GM21529 (cell line): Measurements from ENCODE around the gene CSF2.

Source experiments
- ATAC-seq: cut with Tn5 transposase; IDR thresholded peaks from one replicate; pipeline ENCODE4 v1.9.1; 2021; ENCODE audit not compliant: unreplicated experiment

Gene CSF2

DNA sequence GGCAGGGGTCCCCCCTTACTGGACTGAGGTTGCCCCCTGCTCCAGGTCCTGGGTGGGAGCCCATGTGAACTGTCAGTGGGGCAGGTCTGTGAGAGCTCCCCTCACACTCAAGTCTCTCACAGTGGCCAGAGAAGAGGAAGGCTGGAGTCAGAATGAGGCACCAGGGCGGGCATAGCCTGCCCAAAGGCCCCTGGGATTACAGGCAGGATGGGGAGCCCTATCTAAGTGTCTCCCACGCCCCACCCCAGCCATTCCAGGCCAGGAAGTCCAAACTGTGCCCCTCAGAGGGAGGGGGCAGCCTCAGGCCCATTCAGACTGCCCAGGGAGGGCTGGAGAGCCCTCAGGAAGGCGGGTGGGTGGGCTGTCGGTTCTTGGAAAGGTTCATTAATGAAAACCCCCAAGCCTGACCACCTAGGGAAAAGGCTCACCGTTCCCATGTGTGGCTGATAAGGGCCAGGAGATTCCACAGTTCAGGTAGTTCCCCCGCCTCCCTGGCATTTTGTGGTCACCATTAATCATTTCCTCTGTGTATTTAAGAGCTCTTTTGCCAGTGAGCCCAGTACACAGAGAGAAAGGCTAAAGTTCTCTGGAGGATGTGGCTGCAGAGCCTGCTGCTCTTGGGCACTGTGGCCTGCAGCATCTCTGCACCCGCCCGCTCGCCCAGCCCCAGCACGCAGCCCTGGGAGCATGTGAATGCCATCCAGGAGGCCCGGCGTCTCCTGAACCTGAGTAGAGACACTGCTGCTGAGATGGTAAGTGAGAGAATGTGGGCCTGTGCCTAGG is at the start of gene CSF2:
TSS of gene CSF2 (plus strand) at position 559 of the 783 bp plus-strand sequence. CDS start at position 594, 35 bp downstream.
- no peak for ATAC-seq

DNA sequence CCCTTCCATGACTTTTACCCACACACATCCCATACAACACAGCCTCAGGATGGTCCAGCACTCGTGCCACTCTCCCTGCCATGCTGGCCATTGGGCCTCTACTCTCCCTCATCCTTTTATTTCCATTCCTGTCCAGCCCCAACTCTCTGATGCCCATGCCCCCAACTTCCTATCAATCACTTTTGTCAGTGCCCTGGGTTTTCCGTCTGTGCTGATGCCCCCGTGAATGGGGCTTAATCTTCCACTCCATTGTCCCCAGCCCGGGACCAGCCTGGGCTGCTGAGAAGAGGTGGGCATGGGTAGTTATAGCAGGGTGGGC is 49.5 kb upstream of the CSF2 start:
- ATAC-seq, result no peak

DNA sequence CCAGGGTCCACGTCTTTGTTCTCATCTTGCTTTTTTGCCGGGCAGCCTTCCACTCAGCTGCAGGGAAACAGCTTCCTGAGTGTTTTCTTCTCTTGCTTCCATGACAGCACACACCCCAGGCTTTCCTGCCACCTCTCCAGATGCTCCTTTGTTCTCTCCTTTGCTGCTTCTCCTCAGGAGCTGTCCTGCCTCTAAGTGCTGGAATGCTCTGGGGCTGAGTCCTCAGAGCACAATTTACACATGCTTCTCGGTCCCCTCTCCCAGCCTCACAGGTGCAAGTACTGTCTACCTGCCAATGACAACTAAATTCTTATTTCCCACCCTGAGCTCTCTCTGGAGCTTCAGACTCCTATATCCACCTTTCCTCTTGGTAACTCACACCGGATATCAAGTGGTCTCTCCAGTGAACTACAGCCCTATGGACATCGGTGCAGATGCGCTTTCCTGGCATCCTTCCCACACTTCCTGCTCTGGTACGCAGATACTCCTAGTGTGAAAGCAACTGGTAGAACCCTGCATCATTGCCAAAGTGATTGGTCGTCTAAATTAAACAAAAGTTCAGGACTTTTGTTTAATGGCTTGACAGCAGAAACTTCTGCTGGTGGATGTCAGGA is 48.7 kb upstream of the CSF2 start:
- ATAC-seq, result no peak

DNA sequence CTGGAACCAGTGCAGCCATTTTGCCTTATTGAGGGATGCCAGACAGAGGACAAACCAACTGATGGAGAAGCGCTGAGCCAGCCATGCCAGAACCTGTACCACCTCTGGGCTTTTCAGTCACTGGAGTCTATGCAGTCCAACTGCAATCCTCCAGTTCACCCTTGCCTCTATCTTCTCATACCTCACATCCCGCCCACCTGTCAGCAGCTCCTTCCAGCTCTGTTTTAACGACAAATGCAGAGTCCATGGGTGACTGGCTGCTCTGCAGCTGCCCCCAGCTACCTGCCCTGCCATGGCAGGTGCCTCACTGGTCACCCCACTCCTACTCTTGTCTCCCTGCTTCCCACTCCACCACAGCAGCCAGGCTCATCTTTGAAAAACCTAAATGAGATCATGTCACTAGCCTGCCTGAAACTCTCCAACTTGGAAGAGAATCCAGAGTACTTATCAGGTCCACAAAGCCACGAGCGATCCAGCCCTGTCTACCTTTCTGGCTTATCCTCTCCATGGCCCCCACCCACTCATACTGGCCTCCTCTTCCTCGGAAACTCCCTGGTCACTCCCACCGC is 48.1 kb upstream of the CSF2 start:
- no peak for ATAC-seq

DNA sequence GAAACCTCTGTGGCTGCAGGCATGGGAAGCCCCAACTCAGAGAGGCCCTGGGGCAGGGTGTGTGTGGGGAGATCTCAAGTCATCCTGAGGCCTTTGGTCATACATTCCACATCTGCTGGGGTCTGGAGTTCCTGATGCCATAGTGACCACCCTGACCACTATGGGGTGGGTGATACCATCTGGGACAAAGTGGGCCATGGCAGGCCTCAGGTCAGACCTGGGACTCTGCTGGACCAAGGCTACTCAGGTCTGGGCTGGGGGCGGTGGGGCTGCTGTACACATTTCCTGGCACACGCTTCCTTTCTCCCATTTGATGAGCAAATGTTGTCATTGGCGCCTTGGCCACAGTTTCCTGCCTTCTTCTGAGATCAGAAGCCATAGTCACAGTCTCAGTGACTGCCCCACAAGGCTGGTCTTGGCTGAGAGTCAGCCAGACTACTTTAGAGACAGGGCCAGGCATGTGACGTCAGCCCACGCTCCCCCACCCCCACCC is 47.0 kb upstream of the CSF2 start:
- no peak for ATAC-seq

DNA sequence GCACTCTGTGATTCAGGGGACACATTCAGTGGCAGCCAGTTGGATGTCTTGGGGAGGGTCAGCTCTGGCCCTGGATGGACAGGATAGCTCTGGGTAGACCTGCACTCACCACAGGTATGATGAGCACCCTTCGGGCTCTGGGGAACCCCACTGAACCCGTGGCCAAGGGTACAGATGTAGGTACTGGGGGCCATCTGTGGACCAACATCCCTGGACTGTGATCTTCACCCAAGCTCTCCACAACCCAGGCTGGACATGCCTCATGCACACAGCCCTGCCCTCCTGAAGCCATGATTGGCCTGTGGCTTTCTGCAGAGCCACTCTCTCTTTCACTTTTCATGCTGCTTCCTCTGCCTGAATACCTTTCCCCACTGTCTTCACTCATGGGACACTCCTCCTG is 46.6 kb upstream of the CSF2 start:
- peak; percentile 67 for ATAC-seq

DNA sequence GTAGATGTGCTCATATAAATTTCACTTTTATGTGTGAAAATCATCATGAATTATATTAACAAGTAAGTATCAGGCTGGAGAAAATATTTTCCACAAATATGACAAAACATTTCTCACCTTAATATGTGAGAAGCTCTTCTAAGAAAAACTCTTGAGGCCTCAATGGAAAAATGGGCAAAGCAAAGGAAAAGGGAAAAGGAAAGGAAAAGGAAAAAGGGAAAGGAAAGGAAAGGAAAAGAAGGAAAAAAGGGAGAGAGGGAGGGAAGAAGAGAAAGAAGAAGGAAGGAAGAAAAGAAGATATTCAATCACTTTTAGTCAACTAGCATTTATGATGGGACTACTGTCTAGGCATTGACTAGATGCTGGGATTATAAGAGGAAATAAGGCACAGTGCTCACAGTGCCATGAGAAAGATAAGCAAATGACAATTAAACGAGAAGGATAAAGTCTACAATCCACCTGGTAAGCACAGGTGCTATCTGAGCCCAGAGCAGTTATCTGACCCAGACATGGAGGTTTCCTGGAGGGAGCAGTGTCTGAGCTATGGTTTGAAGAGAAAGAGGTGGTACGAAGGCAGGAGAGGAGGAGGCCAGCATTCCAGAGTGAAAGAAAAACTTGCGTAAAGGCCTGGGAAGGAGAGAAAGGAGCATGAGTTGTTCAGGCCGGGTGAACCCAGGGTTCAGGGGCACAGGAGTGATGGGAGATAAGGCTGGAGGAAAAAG is 43.8 kb upstream of the CSF2 start:
- no peak for ATAC-seq

DNA sequence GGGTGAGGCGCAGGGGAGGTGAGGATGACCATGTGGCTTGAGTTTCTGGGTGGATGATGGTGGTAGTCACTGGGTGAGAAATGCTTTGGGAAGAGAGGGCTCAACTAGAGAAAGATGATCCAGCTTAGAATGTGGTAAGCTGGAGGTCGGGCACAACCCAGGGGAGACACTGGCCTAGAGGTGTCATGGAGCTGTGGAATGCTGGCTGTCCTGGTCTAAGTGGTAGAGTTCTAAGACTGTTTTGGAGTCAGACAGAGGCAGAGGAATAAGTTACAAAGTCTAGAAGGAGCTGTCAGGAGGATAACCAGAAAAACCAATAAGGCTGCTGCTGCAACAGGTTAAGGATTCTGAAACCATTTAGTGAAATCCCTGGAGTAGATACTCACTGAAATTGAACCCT is 43.0 kb upstream of the CSF2 start:
- no peak for ATAC-seq

DNA sequence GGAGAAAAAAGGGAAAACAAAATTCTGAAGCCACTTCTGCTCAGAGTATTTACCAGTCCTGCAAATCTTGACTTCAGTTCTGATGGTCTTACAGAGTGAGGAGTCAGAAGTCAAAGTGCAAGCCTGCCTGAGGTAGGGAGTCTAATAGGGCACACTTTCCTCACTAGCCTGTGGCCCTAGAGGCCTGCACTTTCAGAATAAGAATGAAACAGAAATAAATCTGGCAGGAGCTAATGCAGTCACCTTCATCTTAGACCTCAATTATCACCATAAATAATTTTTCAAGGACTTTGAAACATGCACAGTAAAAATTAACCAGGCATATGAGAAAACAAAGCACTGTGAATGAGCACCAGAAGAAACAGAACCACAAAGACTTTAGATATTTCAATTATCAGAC is 41.4 kb upstream of the CSF2 start:
- ATAC-seq, result no peak

DNA sequence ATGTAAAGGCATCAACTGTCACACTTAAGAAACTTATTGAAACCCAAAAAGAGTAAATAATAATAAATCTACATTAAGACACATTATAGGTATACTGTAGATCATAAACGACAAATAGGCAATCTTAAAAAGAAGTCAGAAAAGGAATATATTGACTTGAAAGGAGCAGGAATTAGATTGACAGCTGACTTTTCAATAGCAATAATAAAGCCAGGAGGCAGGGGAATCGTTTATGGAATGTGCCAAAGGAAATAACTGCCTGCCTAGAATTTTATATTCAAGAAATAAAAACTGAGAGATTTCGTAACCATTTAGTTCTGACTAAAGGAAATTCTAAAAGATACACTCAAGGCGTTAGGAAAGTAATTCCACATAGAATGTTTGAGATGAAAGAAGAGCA is 40.5 kb upstream of the CSF2 start:
- ATAC-seq, result no peak

DNA sequence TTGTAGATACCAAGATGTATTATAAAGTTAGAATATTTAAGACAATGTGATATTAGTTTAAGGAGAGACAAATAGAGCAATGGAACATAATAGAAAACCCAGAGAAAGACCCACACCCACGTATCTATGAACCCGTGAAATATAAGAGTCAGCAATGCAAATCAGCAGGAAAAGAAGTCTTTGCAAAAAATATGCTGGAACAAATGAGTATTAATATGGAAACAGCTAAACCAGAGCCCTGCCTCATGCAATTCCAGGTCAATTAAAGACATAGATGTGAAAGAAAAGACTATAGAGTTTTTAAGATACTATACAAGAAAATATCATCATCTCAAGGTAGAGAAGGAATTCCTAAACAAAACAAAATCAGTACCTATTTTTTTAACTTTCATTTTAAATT is 36.2 kb upstream of the CSF2 start:
- no peak for ATAC-seq

DNA sequence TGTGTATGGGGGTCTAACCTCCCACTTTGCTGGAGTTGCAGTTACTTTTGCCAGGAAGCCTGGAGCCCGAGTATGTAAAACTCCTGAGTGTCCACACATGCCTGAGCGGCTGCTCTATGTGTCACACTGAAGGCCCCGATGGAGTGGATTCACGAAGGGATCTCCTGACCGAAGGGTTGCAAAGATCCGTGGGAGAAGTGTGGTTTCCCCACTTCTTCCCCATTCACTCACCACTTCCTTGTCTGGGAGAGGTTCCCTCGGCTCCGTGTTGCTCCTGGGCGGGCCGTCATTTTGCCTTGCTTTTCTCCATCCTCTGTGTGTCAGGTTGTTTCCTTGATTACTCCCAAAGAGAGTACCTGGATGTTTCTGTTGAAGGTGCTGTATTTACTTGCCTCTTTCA is 29.4 kb upstream of the CSF2 start:
- no peak for ATAC-seq

DNA sequence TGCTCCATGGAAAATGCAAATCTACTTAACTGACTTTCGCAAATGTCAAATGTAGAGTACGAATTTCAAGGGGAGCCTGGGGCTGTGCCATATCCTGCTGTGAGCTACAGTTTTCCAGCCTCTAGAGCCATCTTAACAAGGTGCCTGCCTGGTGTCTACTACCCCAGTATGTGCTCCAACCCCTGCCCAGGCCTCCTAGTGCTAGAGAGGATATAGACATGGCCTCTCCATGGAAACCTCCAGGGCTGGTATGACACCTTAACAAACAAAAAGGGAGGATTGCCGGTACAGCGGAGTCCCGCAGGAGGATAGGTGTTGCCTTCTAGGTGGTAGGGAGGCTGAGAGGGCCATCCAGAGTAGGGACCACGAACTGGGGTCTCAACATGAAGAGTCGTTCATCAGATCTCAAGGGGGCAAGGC is 26.7 kb upstream of the CSF2 start:
- no peak for ATAC-seq

DNA sequence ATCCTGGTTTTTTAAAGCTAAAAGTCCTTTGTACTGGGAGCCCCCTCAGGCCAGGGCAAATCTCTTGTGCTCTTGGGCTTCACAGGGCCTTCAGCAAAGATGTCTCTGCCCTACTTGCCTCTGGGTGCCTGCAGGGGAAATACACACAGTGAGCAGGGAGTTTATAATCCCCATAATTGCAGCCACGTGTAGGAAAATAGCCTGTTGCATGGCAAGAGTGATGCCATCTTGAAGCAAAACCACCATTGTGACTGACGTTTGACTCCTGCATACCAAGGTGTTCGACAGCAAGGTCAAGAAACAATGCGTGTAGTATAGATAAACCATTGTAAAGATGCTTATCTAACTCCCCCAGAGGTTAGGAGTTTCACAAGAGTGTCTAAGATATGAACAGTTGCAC is 24.5 kb upstream of the CSF2 start:
- no peak for ATAC-seq

DNA sequence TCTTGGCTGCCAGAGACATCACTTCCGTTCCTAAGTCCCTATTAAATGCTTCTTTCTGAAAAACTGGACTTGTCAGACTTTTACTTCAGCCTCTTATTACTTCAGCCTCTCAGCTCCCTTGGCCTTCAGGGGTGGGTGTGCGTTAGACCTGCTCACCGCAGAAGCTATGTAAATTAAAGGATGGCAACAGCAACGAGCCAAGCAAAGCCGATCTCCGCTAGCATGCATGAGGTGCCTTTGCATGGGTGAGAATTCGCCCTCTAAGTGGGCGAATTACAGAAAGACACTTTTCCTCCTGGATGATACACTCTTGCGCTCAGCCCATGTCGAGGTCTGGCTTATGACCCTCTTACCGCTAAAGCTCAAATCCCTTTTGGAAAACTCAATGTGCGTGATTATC is 24.0 kb upstream of the CSF2 start:
- no peak for ATAC-seq

DNA sequence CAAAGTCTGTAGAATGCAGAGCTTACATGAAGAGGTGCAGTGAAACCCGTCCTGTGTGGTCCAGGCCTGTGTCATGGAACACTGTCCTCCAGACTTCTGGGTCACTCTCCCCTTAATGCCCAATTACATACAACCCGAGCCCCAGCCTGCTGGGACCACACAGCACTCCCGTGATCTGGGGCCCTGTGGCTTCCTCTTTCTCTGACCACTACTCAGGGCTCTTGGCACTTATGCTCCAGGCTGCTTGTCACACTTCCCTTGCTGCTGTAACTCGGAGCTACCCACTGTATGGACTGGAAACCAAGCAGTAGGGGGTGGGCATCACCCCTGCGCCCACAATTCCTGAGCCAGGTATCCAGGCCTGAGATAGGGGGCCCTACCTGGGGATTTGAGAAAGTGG is 23.5 kb upstream of the CSF2 start:
- no peak for ATAC-seq

DNA sequence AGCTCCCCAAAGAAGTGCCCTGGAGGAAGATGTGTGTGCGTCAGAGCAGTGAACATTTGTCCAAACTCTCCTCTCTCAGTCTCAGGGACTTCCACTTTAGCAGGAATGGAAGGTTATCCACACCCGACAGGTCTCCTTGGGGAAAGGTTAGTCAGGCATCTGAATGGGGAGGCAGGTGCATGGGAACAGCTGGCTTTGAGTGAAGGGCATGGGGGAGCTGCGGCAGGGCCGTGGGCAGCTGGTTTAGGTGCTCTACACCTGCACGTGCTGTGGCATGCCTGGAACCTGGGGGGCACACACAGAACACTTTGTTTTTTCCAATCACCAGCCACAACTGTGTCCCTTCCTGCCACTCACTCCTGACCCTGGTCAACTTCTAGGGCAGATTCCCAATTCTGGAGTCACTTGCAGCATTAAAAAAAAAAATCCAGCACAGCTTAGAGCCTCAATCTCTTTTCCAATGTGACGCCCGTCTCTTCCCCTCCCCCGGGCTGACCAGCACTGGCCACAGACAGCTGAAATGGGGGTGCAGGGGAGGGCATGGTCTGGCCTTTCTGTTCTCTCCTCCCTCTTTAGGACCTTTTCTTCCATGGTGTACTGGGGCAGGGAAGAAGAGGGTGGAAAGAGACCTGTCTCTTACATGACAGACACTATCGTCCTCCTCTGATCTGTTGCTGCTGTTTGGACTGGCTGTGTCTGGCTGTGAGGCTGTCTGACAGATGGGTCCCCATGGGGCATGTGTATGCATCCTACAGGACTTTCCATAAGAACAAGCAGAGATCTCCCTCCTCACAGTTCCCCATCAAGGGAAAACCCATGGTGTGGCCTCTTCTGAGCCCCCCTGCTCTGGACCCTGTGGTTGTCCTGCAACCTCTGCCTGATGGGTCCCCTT is 22.7 kb upstream of the CSF2 start:
- no peak for ATAC-seq

DNA sequence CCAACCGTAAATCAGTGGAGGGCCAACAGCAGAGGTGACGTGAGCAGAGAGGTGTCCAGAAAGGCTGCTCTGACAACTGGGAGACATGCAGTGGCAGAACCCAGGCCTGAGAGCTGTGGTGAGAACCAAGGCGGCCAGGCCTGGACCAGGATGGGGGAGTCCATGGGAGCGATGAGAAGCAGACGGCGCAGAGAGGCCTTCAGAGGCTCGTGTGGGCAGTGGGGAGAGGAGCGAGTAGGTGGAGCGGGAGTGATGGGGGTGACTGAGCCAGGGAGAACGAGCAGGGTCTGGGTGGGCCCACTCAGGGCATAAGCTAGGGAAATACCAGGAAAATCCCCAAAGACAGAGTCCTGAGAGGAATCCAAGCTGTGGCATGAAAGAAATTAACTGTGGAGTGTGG is 21.1 kb upstream of the CSF2 start:
- ATAC-seq, result no peak

DNA sequence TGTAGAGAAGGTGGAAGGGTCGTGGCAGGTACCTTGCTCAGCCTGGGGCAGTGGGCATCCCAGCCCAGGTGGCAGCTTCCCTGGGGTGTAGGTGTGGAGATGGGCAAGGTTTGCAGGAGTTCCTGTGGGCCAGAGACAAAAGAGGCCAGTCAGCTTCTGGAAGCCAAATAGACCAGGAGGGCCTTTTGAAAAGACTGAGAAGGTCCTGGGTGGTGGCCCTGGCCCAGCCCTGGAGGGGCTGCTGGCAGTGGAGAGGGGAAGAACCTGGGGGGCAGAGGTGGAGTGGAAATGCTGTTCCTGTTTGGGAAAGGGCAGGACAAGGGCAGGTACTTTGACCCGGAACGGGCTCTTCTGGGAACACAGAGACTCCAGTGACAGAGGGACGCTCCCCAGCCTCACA is 20.1 kb upstream of the CSF2 start:
- no peak for ATAC-seq

DNA sequence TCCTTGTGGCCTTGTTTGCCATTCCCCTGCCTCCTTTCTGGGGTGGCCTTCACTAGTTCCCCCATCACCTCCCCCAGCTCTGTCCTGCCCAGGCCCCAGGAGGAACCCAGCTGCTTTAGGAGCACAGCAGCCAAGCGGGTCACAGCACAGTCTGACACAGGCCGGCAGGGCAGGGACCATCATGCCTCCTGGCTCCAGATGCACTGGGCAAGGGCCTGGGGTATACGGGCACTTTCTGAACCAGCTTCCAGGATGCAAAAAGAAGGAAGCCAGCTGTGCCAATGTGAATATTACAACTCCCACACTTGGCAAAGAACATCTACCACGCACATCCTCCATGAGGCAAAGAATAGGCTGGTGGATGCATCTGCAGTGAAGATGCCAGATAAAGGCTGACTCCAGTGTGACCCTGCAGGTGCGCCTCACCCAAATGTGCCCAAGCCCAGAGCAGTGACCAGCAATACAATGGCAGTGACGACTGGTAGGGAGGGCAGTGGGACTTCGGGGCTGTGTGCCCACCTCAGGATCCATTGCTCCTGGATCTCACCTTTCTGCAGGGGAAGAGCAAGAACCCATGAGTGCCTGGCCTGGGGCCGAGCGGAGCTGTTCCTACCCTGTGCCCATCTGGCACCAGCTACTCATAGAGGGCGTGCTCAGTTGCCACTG is 19.4 kb upstream of the CSF2 start:
- ATAC-seq, result no peak
